GM12891 (cell line): ENCODE data around the gene ARMC12.
"Not testable (repeated sequence)": the region's sequence is repeated elsewhere in the genome, so short reads cannot be mapped to it uniquely, and the experiment has no call there.

Source experiments
- DNase-seq: peaks from one replicate; pipeline ENCODE4 v3.0.0; 2011; ENCODE audit warnings: low spot score; ENCODE audit not compliant: insufficient read length
- FAIRE-seq: peaks from 2 replicates; lab custom pipeline; 2011; peaks lifted over from hg19 to GRCh38; lab: Jason Lieb, UNC
- PAX5 ChIP-seq: IDR thresholded peaks from 2 replicates; pipeline ENCODE4 v1.6.1; 2011; ENCODE audit warnings: low read length, moderate library complexity, mild to moderate bottlenecking; ENCODE audit not compliant: insufficient read depth, severe bottlenecking
- POLR2A ChIP-seq: IDR thresholded peaks from 2 replicates; pipeline ENCODE4 v1.6.1; 2011; ENCODE audit warnings: low read depth, low read length, control low read depth
- POLR2AphosphoS5 ChIP-seq: IDR thresholded peaks from 2 replicates; pipeline ENCODE4 v1.6.1; 2011; ENCODE audit warnings: low read depth, low read length, control low read depth
- POU2F2 ChIP-seq: IDR thresholded peaks from 2 replicates; pipeline ENCODE4 v1.6.1; 2011; ENCODE audit warnings: low read depth, mild to moderate bottlenecking, control low read depth, low read length, moderate library complexity
- SPI1 ChIP-seq: IDR thresholded peaks from 2 replicates; pipeline ENCODE4 v1.6.1; 2011; ENCODE audit warnings: low read depth, low read length, control low read depth
- TAF1 ChIP-seq: IDR thresholded peaks from 2 replicates; pipeline ENCODE4 v1.6.1; 2011; ENCODE audit warnings: low read depth, low read length, control low read depth

ARMC12 gene

DNA sequence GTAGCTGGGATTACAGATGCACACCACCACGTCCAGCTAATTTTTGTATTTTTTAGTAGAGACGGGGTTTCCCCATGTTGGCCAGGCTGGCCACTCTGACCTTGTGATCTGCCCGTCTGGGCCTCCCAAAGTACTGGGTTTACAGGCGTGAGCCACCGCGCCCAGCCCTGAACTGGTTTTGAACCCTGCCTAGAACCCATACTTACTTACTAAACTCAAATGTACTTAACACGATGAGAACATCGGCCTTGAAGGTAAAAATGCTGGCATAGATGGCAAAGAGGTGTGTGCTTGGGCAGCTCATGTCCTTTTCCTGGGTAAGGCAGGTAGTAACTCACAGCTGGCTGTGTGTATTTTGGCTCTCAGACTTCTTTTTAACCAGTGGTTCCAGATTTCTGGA is 3.2 kb upstream of the ARMC12 start:
- no peak for FAIRE-seq
- TF ChIP-seq POU2F2 = no peak
- no peak for TF ChIP-seq TAF1
- no peak for TF ChIP-seq PAX5
- no peak for TF ChIP-seq POLR2A
- TF ChIP-seq POLR2AphosphoS5 = no peak
- no peak for TF ChIP-seq SPI1
- no peak for DNase-seq

DNA sequence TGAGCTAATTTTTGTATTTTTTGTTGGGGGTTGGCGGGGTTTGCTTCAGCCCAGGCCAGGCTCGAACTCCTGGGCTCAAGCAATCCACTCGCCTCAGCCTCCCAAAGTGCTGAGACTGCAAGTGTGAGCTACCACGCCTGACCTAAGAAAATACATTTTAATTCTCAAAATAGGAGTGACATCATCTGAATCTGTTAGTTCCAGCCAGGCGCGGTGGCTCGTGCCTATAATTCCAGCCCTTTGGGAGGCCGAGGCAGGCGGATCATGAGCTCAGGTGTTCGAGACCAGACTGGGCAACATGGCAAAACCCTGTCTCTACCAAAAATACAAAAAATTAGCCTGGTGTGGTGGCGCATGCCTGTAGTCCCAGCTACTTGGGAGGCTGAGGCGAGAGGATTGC is 2.5 kb upstream of the ARMC12 start:
- not testable (repeated sequence) for DNase-seq, FAIRE-seq

DNA sequence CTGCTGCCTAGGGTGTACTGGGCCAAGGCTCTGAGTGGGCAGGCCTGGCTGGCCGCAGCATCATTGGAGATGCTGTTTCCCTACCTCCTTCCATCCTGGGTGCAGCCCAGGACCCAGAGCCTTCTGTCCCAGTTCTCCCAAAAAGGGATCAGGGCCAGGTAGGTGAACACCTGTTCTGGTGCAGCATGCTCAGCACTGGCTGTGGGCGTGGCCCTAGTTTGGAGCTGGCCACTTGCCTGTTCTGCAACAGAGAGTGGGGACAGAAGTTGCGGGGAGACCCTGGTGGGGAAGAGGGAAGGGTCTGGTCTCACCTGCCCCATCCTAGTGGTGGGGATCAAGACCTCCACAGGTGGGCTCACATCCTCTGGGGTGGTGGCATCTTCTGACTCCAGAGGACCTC is 1.4 kb upstream of the ARMC12 start:
- no peak for TF ChIP-seq POU2F2
- FAIRE-seq (no peak), DNase-seq (no peak)

DNA sequence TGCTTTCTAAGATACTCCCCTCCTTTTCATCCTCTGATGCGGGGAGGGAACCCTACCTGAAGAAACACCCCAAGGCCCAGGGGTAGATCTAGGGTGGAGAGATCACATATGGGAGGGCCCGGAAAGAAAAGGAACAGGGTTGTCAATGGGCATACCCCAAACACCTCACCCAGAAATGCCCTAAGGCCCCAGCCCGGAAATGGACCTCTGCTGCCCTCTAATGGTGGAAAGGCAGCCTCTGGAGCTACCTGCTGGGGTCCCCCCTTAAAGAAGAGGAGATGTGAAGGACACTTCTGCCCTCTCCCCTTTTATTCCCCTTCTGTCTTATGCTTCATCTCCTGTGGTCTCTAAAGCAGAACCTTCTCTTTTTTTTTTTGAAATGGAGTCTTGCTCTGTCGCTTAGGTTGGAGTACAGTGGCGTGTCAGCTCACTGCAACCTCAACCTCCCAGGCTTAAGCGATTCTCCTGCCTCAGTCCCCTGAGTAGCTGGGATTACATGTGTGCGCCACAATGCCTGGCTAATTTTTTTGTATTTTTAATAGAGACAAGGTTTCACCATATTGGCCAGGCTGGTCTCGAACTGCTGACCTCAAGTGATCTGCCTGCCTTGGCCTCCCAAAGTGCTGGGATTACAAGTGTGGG is 458 bp upstream of the ARMC12 start:
- TF ChIP-seq PAX5 = no peak
- TF ChIP-seq POLR2A = no peak
- no peak for TF ChIP-seq POU2F2
- TF ChIP-seq TAF1 = no peak
- TF ChIP-seq POLR2AphosphoS5 = no peak
- TF ChIP-seq SPI1 = no peak
- DNase-seq (peak; percentile 68), FAIRE-seq (no peak)

DNA sequence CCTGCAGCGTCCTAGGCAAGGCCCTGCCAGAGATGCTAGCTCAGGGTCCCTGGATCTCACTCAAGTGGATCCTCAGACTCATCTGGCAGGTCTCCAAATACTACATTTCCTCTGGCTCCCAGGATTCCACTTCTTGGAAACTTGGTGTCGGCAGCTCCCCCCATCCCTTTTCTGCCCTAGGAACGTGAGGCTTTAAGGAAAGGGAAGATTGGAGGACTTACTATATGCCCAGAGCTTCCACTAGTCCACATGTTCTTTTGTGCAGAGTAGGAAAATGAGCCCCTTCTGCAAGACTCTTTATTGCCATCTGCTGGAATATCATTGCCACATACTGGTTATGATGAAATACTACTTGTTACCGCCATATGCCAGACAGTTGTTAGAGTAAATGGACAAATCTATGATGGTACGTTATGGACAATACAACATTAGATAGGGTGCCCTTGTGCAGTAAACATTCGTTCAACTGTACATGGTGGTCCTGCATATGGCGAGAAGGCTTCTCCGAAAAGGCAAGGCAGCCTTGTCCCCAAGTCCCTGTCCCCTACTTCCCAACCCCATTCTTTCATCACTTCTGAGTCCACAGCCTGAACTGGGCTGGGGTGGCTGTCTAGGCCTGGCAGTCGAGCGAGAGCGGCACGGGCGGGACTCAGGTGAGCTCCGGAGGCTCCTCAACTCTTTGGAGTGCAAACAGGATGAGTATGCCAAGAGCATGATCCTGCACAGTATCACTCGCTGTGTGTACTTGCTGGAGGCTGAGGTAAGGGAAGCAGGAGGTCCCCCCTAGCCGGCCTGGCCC is 780 bp downstream of the ARMC12 start:
- TF ChIP-seq PAX5 (no peak), SPI1 (no peak)
- DNase-seq (peak; percentile 51), FAIRE-seq (peak; percentile 86)

DNA sequence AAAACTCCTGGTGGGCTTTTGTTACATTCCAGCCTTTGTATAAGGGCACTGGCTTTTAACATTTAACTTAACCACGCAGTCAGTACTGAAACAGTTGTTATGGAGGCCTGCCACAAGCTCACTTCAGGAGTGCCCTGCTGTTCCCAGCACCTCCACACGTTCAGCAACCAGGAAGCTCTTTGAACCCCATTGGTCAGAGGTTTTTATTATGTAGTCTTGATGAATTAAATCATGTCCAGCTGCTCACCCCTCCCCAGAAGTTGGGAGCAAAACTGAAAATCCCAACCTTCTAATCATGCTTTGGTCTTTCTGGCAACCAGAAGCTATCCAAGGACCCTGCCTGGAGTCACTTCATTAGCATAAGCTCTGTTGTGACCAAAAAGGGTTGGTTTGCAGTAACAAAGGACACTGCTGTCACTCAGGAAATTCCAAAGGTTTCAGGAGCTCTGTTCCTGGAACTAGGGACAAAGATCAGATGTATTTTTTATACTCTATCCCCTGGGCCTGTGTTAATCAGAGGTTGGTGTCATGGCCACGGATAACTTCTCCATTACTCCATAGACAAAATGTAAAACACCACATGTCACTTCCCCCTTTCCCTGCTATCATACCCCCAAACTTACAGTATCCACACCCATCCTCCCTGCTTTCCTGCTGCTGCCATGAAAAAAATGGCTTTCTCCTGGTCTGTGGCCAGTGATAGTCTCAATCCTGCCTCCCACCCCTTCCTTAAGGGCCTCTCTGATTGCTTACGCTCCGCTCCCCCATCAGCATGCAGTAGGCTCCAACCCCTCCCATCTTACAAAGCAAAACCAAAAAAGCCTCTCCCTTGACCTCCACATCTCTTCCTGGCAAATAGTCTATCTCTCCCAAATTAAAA is 3.1 kb downstream of the ARMC12 start:
- DNase-seq (no peak), FAIRE-seq (no peak)
- TF ChIP-seq POU2F2 = no peak
- no peak for TF ChIP-seq POLR2A

DNA sequence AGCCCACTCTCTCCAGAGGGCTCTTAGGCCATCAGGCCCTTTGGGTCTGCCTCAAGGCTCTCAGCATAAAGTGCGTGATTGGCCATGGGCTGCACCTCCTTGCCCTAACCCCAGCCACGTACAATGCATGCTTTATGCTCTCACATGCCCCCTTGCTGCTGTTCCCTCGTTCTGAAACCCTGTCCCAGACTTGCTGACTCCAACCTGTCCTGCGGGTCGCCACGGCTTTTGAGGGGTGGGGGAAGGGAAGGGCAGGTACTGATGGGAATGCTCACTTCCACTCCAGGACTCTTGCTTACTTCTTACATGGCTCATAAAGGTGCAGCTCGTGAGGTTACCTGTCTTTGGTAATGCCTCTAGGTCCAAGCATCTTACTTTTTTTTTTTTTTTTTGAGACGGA is 6.0 kb downstream of the ARMC12 start:
- DNase-seq (no peak), FAIRE-seq (no peak)
- TF ChIP-seq POLR2A (no peak), TAF1 (no peak), POLR2AphosphoS5 (no peak), PAX5 (no peak)

DNA sequence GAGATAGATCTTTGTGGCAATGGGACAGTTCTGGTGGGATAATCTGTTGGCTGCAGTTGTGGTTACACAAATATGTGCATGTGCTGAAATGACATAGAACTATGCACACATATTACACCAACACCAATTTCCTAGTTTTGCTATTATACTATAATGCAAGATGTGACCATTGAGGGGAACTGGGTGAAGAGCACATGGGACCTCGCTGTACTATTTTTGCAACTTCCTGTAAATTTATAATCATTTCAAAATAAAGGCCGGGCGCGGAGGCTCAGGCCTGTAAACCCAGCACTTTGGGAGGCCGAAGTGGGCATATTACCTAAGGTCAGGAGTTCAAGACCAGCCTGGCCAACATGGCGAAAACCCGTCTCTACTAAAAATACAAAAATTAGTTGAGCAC is 8.7 kb downstream of the ARMC12 start:
- DNase-seq (no peak), FAIRE-seq (no peak)

DNA sequence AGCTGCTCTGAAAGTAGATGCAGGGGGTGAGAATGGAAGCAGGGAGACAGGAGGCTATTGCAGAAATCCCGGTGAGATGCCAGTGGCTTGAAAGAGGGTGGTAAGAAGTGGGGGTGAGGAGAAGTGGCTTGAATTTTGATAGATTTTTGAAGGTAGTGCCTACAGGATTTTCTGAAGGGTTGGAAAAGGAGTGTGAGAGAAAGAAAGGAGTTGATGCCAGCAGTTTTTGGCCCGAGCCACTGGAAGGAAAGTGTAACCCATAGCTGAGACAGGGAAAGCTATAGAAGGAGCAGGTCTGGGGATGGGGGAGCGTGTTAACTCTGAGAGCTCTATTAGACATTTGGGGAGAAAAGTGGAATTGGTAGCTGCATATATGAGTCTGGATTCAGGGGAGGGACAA is 9.7 kb downstream of the ARMC12 start:
- DNase-seq = no peak
- FAIRE-seq = no peak
- TF ChIP-seq PAX5 = no peak
- TF ChIP-seq SPI1 = no peak
- no peak for TF ChIP-seq POLR2A
- TF ChIP-seq TAF1 = no peak
- TF ChIP-seq POU2F2 = no peak
- no peak for TF ChIP-seq POLR2AphosphoS5

More for the DNA sequence above, 8.7 kb downstream of the ARMC12 start:
- TF ChIP-seq SPI1 (no peak), POLR2AphosphoS5 (no peak), POLR2A (no peak), POU2F2 (no peak), PAX5 (no peak), TAF1 (no peak)

DNA sequence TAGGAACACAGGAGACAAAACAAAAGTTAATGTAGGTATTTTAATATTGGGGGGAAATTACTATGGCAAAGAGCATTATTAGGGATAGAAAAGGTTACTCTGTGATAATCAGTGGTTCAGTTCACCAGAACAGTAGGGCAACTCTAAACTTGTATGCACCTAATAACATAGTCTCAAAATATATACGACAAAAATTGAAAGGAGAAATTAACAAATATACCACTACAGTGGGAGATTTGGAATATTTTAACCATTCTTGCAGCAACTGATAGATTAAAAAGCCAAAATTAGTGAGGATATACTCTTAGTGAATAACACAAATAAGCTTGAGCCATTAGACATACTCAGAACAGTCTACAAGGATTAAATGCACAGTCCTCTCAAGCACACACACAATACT is 11.0 kb downstream of the ARMC12 start:
- TF ChIP-seq POU2F2 (no peak), POLR2A (no peak), POLR2AphosphoS5 (no peak), TAF1 (no peak), PAX5 (no peak), SPI1 (no peak)
- DNase-seq = no peak
- FAIRE-seq = no peak
